ENCODE results near the gene IMPDH1.

IMPDH1 gene

GRCh38 chr7:128447941-128448564, 38.3 kb upstream of the IMPDH1 start:
- H3K4me3 ChIP-seq (ENCODE audit: low read depth, low read length) = no peak overlapping the region
- no peak for DNase-seq (ENCODE audit: low read depth)
- TF ChIP-seq CTCF (IDR thresholded peaks at IDR 0.05; ENCODE audit: control insufficient read depth, extremely low read depth, insufficient read depth) = no peak

GRCh38 chr7:128446306-128446705, 36.5 kb upstream of the IMPDH1 start:
- H3K4me3 ChIP-seq (ENCODE audit: low read depth, low read length) = no peak overlapping the region
- no peak for DNase-seq (ENCODE audit: low read depth)
- no peak for TF ChIP-seq CTCF (IDR thresholded peaks at IDR 0.05; ENCODE audit: control insufficient read depth, extremely low read depth, insufficient read depth)

GRCh38 chr7:128443831-128444600, 34.2 kb upstream of the IMPDH1 start:
- no peak for TF ChIP-seq CTCF (IDR thresholded peaks at IDR 0.05; ENCODE audit: control insufficient read depth, extremely low read depth, insufficient read depth)
- no peak for DNase-seq (ENCODE audit: low read depth)
- no peak overlapping the region for H3K4me3 ChIP-seq (ENCODE audit: low read depth, low read length)

GRCh38 chr7:128442356-128442755, 32.6 kb upstream of the IMPDH1 start:
- H3K4me3 ChIP-seq (ENCODE audit: low read depth, low read length) = no peak overlapping the region
- no peak for DNase-seq (ENCODE audit: low read depth)
- no peak for TF ChIP-seq CTCF (IDR thresholded peaks at IDR 0.05; ENCODE audit: control insufficient read depth, extremely low read depth, insufficient read depth)

- no peak overlapping the region for H3K4me3 ChIP-seq (ENCODE audit: low read depth, low read length)
- DNase-seq (ENCODE audit: low read depth) = no peak
Measured at GRCh38 chr7:128437426-128438332, 27.9 kb upstream of the IMPDH1 start.

GRCh38 chr7:128435327-128435686, 25.5 kb upstream of the IMPDH1 start:
- TF ChIP-seq CTCF (IDR thresholded peaks at IDR 0.05; ENCODE audit: control insufficient read depth, extremely low read depth, insufficient read depth) = no peak
- no peak overlapping the region for H3K4me3 ChIP-seq (ENCODE audit: low read depth, low read length)
- no peak for DNase-seq (ENCODE audit: low read depth)

More at GRCh38 chr7:128437426-128438332, 27.9 kb upstream of the IMPDH1 start:
- TF ChIP-seq CTCF (IDR thresholded peaks at IDR 0.05; ENCODE audit: control insufficient read depth, extremely low read depth, insufficient read depth) = no peak
